RWPE2 (cell line): ENCODE measurements around the gene PKD1.
A peak's percentile ranks its signal among the peaks of the same experiment; 100 is the strongest.

ENCODE experiments used
- ATAC-seq: fragments of 200-7000 bp; cut with Tn5 transposase; 3 replicates; pipeline ENCODE4 v1.9.1; 2021; ENCODE audit warnings: low read depth
- DNase-seq: peaks from one replicate; pipeline ENCODE4 v3.0.0-alpha.2; 2020; ENCODE audit warnings: low spot score
- H3K27ac ChIP-seq: fragments of 450-650 bp; 2 replicates; pipeline ENCODE4 v1.5.1; 2017; ENCODE audit warnings: mild to moderate bottlenecking; ENCODE audit not compliant: poor library complexity, severe bottlenecking
- H3K27me3 ChIP-seq: fragments of 250-450 bp; sonication (Bioruptor Pico); 2 replicates; pipeline ENCODE4 v1.5.1; 2021; ENCODE audit warnings: mild to moderate bottlenecking, moderate library complexity; ENCODE audit not compliant: insufficient read depth, poor library complexity, severe bottlenecking
- H3K36me3 ChIP-seq: fragments of 250-450 bp; sonication (Bioruptor Pico); 2 replicates; pipeline ENCODE4 v1.5.1; 2020; ENCODE audit warnings: low read depth, mild to moderate bottlenecking, moderate library complexity
- H3K4me1 ChIP-seq: fragments of 250-450 bp; sonication (Bioruptor Pico); 2 replicates; pipeline ENCODE4 v1.5.1; 2021; ENCODE audit warnings: mild to moderate bottlenecking, moderate library complexity; ENCODE audit not compliant: insufficient read depth, poor library complexity, severe bottlenecking
- H3K4me3 ChIP-seq: fragments of 250-450 bp; sonication (Bioruptor Pico); 2 replicates; pipeline ENCODE4 v1.5.1; 2021; ENCODE audit warnings: mild to moderate bottlenecking, moderate library complexity; ENCODE audit not compliant: severe bottlenecking
- H3K9me3 ChIP-seq: fragments of 250-450 bp; sonication (Bioruptor Pico); 2 replicates; pipeline ENCODE4 v1.5.1; 2021; ENCODE audit warnings: mild to moderate bottlenecking, moderate library complexity; ENCODE audit not compliant: severe bottlenecking
- CTCF ChIP-seq: fragments of 450-650 bp; IDR thresholded peaks from one replicate; pipeline ENCODE4 v1.5.1; 2017; ENCODE audit warnings: mild to moderate bottlenecking, moderate library complexity; ENCODE audit not compliant: poor library complexity, severe bottlenecking

PKD1 gene

DNA sequence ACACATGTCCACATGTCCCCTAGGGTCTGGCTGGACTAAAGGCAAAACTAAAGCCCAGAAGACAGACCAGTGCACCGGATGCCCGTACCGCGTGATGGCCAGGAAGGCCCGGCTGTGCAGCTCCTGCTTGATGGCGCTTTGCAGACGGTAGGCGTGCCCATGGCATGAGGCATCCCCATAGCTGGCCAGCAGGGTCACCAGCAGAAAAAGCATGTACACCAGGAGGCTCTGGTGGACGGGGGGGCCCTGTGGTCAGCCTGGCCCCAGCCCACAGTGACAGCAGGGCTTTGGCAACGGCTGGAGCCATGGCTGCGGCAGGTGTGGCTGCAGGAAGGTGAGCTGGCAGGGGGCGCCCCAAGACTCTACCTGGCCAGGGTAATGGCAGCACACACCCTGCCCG, 42.8 kb downstream of the PKD1 start:
- no peak for ATAC-seq
- H3K27ac ChIP-seq = no peak overlapping the region
- no peak for DNase-seq
- H3K36me3 ChIP-seq = peaks cover 89% of the 10 kb centered on the region
- no peaks in the 10 kb centered on the region for H3K27me3 ChIP-seq
- no peaks in the 10 kb centered on the region for H3K9me3 ChIP-seq
- no peaks in the 10 kb centered on the region for H3K4me1 ChIP-seq
- no peak overlapping the region for H3K4me3 ChIP-seq
- TF ChIP-seq CTCF = no peak

- no peak overlapping the region for H3K27ac ChIP-seq
- no peak for TF ChIP-seq CTCF
- H3K36me3 ChIP-seq = peaks cover 86% of the 10 kb centered on the region
- ATAC-seq (no peak), DNase-seq (no peak)
- no peak overlapping the region for H3K4me3 ChIP-seq
- H3K4me1 ChIP-seq = no peaks in the 10 kb centered on the region
- H3K27me3 ChIP-seq = no peaks in the 10 kb centered on the region
- no peaks in the 10 kb centered on the region for H3K9me3 ChIP-seq
These were observed 43.5 kb downstream of the PKD1 start for GRCh38 chr16:2092256-2092620.

DNA sequence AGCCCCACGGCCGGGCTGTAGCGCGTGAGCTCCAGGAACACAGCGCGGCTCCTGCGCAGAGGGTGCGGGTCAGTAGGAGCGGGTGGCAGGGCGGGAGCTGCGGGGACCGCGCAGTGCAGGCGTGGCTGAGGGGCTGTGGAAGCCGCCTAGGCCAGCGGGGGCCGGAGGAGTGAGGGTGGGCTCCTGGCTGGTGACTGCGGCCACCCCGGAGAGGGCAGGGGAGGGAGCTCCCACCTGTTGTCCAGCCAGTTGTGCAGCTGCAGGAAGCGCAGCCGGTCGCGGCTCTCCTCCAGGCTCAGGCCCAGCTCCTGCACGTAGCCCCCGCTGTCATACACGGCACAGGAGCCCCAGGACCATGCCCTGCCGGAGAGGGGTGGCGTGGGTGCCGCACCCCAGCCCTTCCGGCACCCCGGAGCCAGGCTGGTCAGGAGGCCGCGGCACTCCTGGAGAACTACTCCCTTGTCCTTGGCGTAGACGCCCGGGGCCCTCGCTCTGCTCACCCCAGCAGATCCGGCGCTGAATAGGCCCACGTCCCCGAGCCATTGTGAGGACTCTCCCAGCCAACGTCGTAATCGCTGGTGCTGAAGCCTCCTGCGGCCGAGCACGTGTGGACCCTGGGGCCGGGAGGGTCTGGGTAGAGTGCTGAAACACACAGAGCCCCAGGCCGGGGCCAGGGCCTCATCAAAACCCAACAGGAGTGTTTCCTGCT, 44.0 kb downstream of the PKD1 start:
- DNase-seq (no peak), ATAC-seq (no peak)
- no peak for TF ChIP-seq CTCF
- Histone ChIP-seq H3K9me3 (no peaks in the 10 kb centered on the region), H3K27ac (no peak overlapping the region), H3K27me3 (no peaks in the 10 kb centered on the region), H3K4me1 (no peaks in the 10 kb centered on the region), H3K36me3 (peaks cover 86% of the 10 kb centered on the region), H3K4me3 (no peak overlapping the region)

DNA sequence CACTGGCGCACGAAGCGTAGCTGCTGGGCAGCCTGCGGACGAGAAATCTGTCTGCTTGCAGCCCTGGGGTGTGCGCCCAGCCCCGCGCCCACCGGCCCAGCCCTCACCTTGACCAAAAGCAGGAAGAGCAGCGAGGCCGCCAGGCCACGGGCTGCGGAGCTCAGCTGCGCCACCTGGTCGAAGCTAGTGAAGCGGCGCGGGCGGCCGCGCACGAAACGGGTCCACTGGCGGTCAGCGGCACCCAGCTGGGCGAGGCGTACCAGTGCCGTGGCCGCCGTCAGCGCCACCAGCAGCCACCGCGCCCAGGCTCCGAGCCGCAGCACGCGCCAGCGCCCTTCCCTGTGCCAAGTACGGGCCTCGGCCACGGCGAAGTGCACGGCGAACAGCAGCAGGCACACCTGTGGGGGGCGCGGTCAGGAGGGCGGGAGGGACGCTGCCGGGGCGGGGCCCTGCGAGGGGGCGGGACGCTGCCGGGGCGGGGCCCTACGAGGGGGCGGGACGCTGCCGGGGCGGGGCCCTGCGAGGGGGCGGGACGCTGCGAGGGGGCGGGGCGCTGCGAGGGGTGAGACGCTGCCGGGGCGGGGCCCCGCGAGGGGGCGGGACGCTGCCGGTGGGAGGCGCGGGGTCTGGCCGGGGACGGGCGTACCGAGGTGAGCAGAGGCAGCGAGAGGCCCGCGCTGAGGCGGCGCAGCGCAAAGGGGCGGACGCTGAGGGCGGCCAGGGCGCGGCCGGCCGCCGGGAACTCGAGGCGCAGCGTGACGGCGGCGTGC, 44.7 kb downstream of the PKD1 start:
- Histone ChIP-seq H3K4me3 (no peak overlapping the region), H3K36me3 (peaks cover 84% of the 10 kb centered on the region), H3K27me3 (no peaks in the 10 kb centered on the region), H3K4me1 (no peaks in the 10 kb centered on the region), H3K27ac (no peak overlapping the region), H3K9me3 (no peaks in the 10 kb centered on the region)
- TF ChIP-seq CTCF = no peak
- ATAC-seq (peak; percentile 7; the same call in 1 of the 3 replicates), DNase-seq (no peak)

- ATAC-seq = no peak
- TF ChIP-seq CTCF = no peak
- Histone ChIP-seq H3K4me1 (no peaks in the 10 kb centered on the region), H3K27me3 (no peaks in the 10 kb centered on the region), H3K36me3 (peaks cover 78% of the 10 kb centered on the region), H3K9me3 (no peaks in the 10 kb centered on the region), H3K4me3 (no peak overlapping the region), H3K27ac (no peak overlapping the region)
- no peak for DNase-seq
These were observed 45.3 kb downstream of the PKD1 start for GRCh38 chr16:2090481-2090776.
